Midbrain (tissue), 1 donor: ENCODE measurements around the gene CDKL1.
A peak's percentile ranks its signal among the peaks of the same experiment; 100 is the strongest.

Experiments
- DNase-seq: peaks from one replicate; lab custom pipeline; 2025; lab: John Stamatoyannopoulos, UW

Gene CDKL1

GRCh38 chr14:50396631-50397389, at the start of gene CDKL1:
Gene CDKL1, minus strand, starts transcription at chr14:50396881. Its CDS starts 1,013 bp downstream, at chr14:50395868.
- DNase-seq = peak; percentile 66

- no peak for DNase-seq
Measured at GRCh38 chr14:50434528-50434927, 37.8 kb upstream of the CDKL1 start.

- no peak for DNase-seq
Measured at GRCh38 chr14:50432131-50432530, 35.5 kb upstream of the CDKL1 start.

- no peak for DNase-seq
Measured at GRCh38 chr14:50425816-50426215, 29.1 kb upstream of the CDKL1 start.

GRCh38 chr14:50425105-50425504, 28.4 kb upstream of the CDKL1 start:
- DNase-seq = no peak

GRCh38 chr14:50423529-50423928, 26.8 kb upstream of the CDKL1 start:
- DNase-seq = no peak

GRCh38 chr14:50421499-50421898, 24.8 kb upstream of the CDKL1 start:
- no peak for DNase-seq

GRCh38 chr14:50417853-50418252, 21.2 kb upstream of the CDKL1 start:
- DNase-seq = no peak

GRCh38 chr14:50410921-50411320, 14.2 kb upstream of the CDKL1 start:
- no peak for DNase-seq

- no peak for DNase-seq
Measured at GRCh38 chr14:50410071-50410470, 13.4 kb upstream of the CDKL1 start.

GRCh38 chr14:50407111-50407812, 10.6 kb upstream of the CDKL1 start:
- DNase-seq = no peak

GRCh38 chr14:50403419-50403818, 6.7 kb upstream of the CDKL1 start:
- no peak for DNase-seq

GRCh38 chr14:50402965-50403364, 6.3 kb upstream of the CDKL1 start:
- no peak for DNase-seq

- no peak for DNase-seq
Measured at GRCh38 chr14:50400461-50400860, 3.8 kb upstream of the CDKL1 start.

- no peak for DNase-seq
Measured at GRCh38 chr14:50399251-50400032, 2.8 kb upstream of the CDKL1 start.

- no peak for DNase-seq
Measured at GRCh38 chr14:50398189-50398580, 1.5 kb upstream of the CDKL1 start.

GRCh38 chr14:50397390-50398188, 908 bp upstream of the CDKL1 start:
- peak; percentile 52 for DNase-seq

- DNase-seq = no peak
Measured at GRCh38 chr14:50395448-50395847, 1.2 kb downstream of the CDKL1 start.

GRCh38 chr14:50394713-50395112, 2.0 kb downstream of the CDKL1 start:
- no peak for DNase-seq

GRCh38 chr14:50389668-50390441, 6.8 kb downstream of the CDKL1 start:
- DNase-seq = no peak
